Neural progenitor cell (in vitro differentiated cells): ENCODE data around the gene SCAP. TPM values are rescaled to one million over a fixed set of nuclear protein-coding genes. Genes with fewer than 3 reads are reported as not detected.

Experiments
- DNase-seq: peaks from one replicate; pipeline ENCODE4 v3.0.0-alpha.2; 2016; ENCODE audit warnings: low spot score
- H2AFZ ChIP-seq: fragments of 200-600 bp; sonication (generic); replicated peaks from 2 replicates; pipeline ENCODE4 v1.6.1; 2016; ENCODE audit warnings: antibody characterized with exemption
- H3F3A ChIP-seq: fragments of 200-600 bp; sonication (generic); 2 replicates; pipeline ENCODE4 v1.6.1; 2016; ENCODE audit warnings: antibody characterized with exemption, low read depth
- H3K27ac ChIP-seq: fragments of 200-600 bp; sonication (generic); 2 replicates; pipeline ENCODE4 v1.5.1; 2016; ENCODE audit warnings: mild to moderate bottlenecking
- H3K27me3 ChIP-seq: fragments of 200-600 bp; sonication (generic); 2 replicates; pipeline ENCODE4 v1.6.1; 2016; ENCODE audit warnings: mild to moderate bottlenecking, moderate library complexity
- H3K36me3 ChIP-seq: fragments of 200-600 bp; sonication (generic); 2 replicates; pipeline ENCODE4 v1.5.1; 2016
- H3K4me1 ChIP-seq: fragments of 200-600 bp; sonication (generic); 2 replicates; pipeline ENCODE4 v1.6.1; 2016; ENCODE audit warnings: mixed run types
- H3K4me2 ChIP-seq: fragments of 200-600 bp; sonication (generic); 2 replicates; pipeline ENCODE4 v1.6.1; 2016
- H3K4me3 ChIP-seq: fragments of 200-600 bp; sonication (generic); 2 replicates; pipeline ENCODE4 v1.5.1; 2016
- H3K79me2 ChIP-seq: fragments of 200-600 bp; sonication (generic); 2 replicates; pipeline ENCODE4 v1.6.1; 2016; ENCODE audit warnings: low read depth
- H3K9ac ChIP-seq: fragments of 200-600 bp; sonication (generic); 2 replicates; pipeline ENCODE4 v1.6.1; 2016
- H3K9me3 ChIP-seq: fragments of 200-600 bp; sonication (generic); 2 replicates; pipeline ENCODE4 v1.5.1; 2016; ENCODE audit warnings: low read depth
- H4K20me1 ChIP-seq: fragments of 200-600 bp; sonication (generic); 2 replicates; pipeline ENCODE4 v1.6.1; 2016; ENCODE audit warnings: low read depth
- H3K27ac Mint-ChIP-seq: 3 replicates; pipeline ENCODE4 v1.8.0; 2021; ENCODE audit warnings: mixed read lengths
- H3K27me3 Mint-ChIP-seq: 2 replicates; pipeline ENCODE4 v1.8.0; 2022; ENCODE audit warnings: low read depth, mild to moderate bottlenecking, inconsistent platforms, moderate library complexity, mixed read lengths; ENCODE audit not compliant: insufficient read depth
- H3K36me3 Mint-ChIP-seq: 3 replicates; pipeline ENCODE4 v1.8.0; 2021; ENCODE audit warnings: mixed read lengths
- H3K4me1 Mint-ChIP-seq: 3 replicates; pipeline ENCODE4 v1.8.0; 2021; ENCODE audit warnings: mixed read lengths
- H3K4me3 Mint-ChIP-seq: 3 replicates; pipeline ENCODE4 v1.8.0; 2021; ENCODE audit warnings: mild to moderate bottlenecking, moderate library complexity, mixed read lengths
- H3K9me3 Mint-ChIP-seq: 3 replicates; pipeline ENCODE4 v1.8.0; 2020; ENCODE audit warnings: mixed read lengths
- EZH2 ChIP-seq: fragments of 200-600 bp; sonication (generic); IDR thresholded peaks from 2 replicates; pipeline ENCODE4 v1.6.1; 2017; ENCODE audit warnings: antibody characterized with exemption, mild to moderate bottlenecking, moderate library complexity
- EZH2phosphoT487 ChIP-seq: fragments of 200-600 bp; sonication (generic); IDR thresholded peaks from 2 replicates; pipeline ENCODE4 v1.6.1; 2017; ENCODE audit warnings: antibody characterized with exemption
- total RNA-seq: library from RNA; depleted of rRNA; stranded (reverse); fragments of >200 nt; gene quantifications from 2 replicates; pipeline ENCODE4 v1.2.3, GENCODE V29; 2015; ENCODE audit warnings: low replicate concordance
- TF ChIP-seq, protein P1 (sequence below): fragments of 200-600 bp; sonication (generic); IDR thresholded peaks from 2 replicates; pipeline ENCODE4 v1.5.1; 2017; ENCODE audit warnings: antibody characterized with exemption, mild to moderate bottlenecking

The SCAP gene
- total RNA-seq, 1 donor from 2014 or later: 33.0 TPM

DNA sequence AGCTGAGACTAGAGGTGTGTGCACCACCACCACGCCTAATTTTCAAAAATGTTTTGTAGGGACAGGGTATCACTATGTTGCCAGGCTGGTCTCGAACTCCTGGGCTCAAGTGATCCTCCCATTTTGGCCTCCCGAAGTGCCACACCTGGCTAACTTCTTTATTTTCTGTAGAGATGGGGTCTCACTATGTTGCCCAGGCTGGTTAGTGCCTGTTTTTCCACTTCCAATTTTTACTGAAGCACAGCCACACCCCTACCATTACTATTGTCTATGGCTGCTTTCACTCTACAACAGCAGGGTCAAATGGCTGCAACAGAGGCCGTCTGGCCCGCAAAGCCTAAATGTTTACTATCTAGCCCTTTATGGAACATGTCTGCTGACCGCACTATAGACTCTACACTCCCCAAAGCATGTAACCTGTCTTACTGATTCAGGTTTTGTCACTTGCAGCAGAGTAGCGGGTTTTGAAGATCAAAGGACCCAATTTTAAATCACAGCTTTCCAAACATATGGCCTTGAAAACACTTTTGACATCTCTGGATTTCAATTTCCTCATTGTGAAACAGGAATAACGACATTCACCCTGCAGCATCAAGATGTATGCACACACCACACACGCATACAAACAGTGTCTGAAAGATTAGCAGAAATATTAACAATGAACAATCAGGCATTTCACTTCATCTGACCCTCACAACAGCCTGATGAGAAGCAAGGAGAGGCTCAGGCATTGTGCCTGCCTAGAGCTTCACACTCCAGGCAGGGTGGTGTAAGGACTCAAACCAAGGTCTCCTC, 46.1 kb downstream of the SCAP start:
- Histone ChIP-seq H3K4me1 (peaks cover 3% of the 10 kb centered on the region), H3K9ac (no peak overlapping the region), H3K79me2 (no peaks in the 10 kb centered on the region), H3K36me3 (no peaks in the 10 kb centered on the region), H4K20me1 (peaks cover 15% of the 10 kb centered on the region), H3K9me3 (no peaks in the 10 kb centered on the region), H2AFZ (no peak overlapping the region), H3F3A (no peaks in the 10 kb centered on the region), H3K27ac (no peak overlapping the region), H3K27me3 (no peaks in the 10 kb centered on the region), H3K4me2 (no peak overlapping the region), H3K4me3 (no peak overlapping the region)
- TF ChIP-seq EZH2: no peak
- TF ChIP-seq, protein P1, sequence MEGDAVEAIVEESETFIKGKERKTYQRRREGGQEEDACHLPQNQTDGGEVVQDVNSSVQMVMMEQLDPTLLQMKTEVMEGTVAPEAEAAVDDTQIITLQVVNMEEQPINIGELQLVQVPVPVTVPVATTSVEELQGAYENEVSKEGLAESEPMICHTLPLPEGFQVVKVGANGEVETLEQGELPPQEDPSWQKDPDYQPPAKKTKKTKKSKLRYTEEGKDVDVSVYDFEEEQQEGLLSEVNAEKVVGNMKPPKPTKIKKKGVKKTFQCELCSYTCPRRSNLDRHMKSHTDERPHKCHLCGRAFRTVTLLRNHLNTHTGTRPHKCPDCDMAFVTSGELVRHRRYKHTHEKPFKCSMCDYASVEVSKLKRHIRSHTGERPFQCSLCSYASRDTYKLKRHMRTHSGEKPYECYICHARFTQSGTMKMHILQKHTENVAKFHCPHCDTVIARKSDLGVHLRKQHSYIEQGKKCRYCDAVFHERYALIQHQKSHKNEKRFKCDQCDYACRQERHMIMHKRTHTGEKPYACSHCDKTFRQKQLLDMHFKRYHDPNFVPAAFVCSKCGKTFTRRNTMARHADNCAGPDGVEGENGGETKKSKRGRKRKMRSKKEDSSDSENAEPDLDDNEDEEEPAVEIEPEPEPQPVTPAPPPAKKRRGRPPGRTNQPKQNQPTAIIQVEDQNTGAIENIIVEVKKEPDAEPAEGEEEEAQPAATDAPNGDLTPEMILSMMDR: no peak
- TF ChIP-seq EZH2phosphoT487: no peak
- Mint-ChIP-seq H3K9me3 (no peaks in the 10 kb centered on the region), H3K27me3 (peaks cover 5% of the 10 kb centered on the region), H3K36me3 (peaks cover 41% of the 10 kb centered on the region), H3K4me1 (peaks cover 9% of the 10 kb centered on the region), H3K27ac (no peak overlapping the region), H3K4me3 (no peak overlapping the region)
- DNase-seq: no peak

DNA sequence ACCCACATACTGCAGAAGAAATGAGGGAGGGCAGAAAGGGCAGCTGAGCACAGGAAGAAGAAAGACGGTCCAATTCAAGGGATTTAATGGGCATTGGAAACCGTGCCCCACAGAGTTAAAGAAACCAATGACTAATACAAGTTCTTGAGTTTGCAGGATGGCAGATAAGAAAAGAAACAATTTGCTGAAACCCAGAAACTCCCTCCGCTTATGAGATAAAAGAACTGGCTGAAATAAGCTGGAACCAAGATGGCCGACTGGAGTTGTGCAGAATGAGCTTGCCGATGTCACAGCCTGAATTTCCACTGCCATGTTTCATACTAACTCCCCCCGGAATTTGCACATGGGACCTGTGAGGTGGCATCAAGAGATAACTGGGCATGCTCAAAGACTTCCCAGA, 47.1 kb downstream of the SCAP start:
- Histone ChIP-seq H3K27ac (no peak overlapping the region), H3K4me2 (no peak overlapping the region), H3F3A (no peaks in the 10 kb centered on the region), H2AFZ (no peak overlapping the region), H3K9ac (no peak overlapping the region), H4K20me1 (peaks cover 15% of the 10 kb centered on the region), H3K9me3 (no peaks in the 10 kb centered on the region), H3K79me2 (no peaks in the 10 kb centered on the region), H3K4me3 (no peak overlapping the region), H3K36me3 (no peaks in the 10 kb centered on the region), H3K27me3 (no peaks in the 10 kb centered on the region), H3K4me1 (peaks cover 3% of the 10 kb centered on the region)
- Mint-ChIP-seq H3K27ac (no peak overlapping the region), H3K9me3 (no peaks in the 10 kb centered on the region), H3K27me3 (peaks cover 5% of the 10 kb centered on the region), H3K36me3 (peaks cover 35% of the 10 kb centered on the region), H3K4me1 (peaks cover 9% of the 10 kb centered on the region), H3K4me3 (no peak overlapping the region)
- TF ChIP-seq, protein P1: no peak
- TF ChIP-seq EZH2phosphoT487: no peak
- TF ChIP-seq EZH2: no peak
- no peak for DNase-seq

DNA sequence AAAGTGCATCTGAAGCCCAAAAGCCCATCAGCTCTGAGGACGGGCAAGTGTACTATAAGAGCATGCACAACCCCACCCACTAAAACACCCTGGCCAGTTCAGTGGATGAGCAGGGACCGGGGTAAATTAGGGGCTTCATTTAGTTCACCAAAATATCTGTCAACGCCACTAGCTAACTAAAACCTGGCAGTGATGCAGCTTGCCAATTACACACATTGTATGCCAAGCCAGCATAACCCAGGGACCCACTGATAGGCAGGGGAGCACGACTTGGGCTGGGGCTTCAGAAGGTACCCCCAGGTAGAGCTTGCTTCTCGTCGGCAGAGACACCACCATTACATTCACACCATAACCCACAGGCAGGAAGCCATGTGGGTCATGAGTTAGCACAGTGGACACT, 47.9 kb downstream of the SCAP start:
- peaks cover 9% of the 10 kb centered on the region for H3K4me1 Mint-ChIP-seq
- H3K36me3 Mint-ChIP-seq: peaks cover 33% of the 10 kb centered on the region
- Histone ChIP-seq H2AFZ (no peak overlapping the region), H4K20me1 (peaks cover 11% of the 10 kb centered on the region), H3K27me3 (no peaks in the 10 kb centered on the region), H3K4me1 (peaks cover 3% of the 10 kb centered on the region), H3K27ac (no peak overlapping the region), H3K4me3 (no peak overlapping the region), H3K9me3 (no peaks in the 10 kb centered on the region), H3K36me3 (no peaks in the 10 kb centered on the region), H3F3A (no peaks in the 10 kb centered on the region), H3K4me2 (no peak overlapping the region), H3K79me2 (no peaks in the 10 kb centered on the region), H3K9ac (no peak overlapping the region)
- no peak overlapping the region for H3K4me3 Mint-ChIP-seq
- DNase-seq: no peak
- peaks cover 5% of the 10 kb centered on the region for H3K27me3 Mint-ChIP-seq
- no peak overlapping the region for H3K27ac Mint-ChIP-seq
- H3K9me3 Mint-ChIP-seq: no peaks in the 10 kb centered on the region
- TF ChIP-seq, protein P1: no peak
- TF ChIP-seq EZH2phosphoT487 (no peak), EZH2 (no peak)
